K562 (cell line): ENCODE results near the gene FRMD4A.

Experiments used
- ATF2 ChIP-seq: sonication (generic); formaldehyde crosslinking; IDR thresholded peaks from 2 replicates; pipeline ENCODE4 v1.8.1; 2022; ENCODE audit warnings: missing genetic modification reagents
- CTCF ChIP-seq, 3 experiments: IDR thresholded peaks in 2 of 3; conservative IDR thresholded peaks in 1 of 3; 2 replicates each; pipeline ENCODE4 v1.5.1; 2011 to 2012; ENCODE audit warnings: low read length in 3 of 3, mild to moderate bottlenecking in 3 of 3, control low read depth in 2 of 3, improper control_type of control experiment in 1 of 3, inconsistent platforms in 1 of 3, low read depth in 1 of 3, mixed read lengths in 1 of 3, moderate library complexity in 1 of 3; ENCODE audit not compliant: insufficient read depth in 2 of 3
- GATA2 ChIP-seq: sonication (generic); formaldehyde crosslinking; IDR thresholded peaks from 2 replicates; pipeline ENCODE4 v1.4.0; 2020; ENCODE audit warnings: mild to moderate bottlenecking, missing genetic modification reagents
- NFE2 ChIP-seq: IDR thresholded peaks from 2 replicates; pipeline ENCODE4 v1.6.1; 2014; ENCODE audit warnings: antibody characterized with exemption, low read depth
- PATZ1 ChIP-seq: fragments of 250-450 bp; sonication (Bioruptor Pico); IDR thresholded peaks from 2 replicates; pipeline ENCODE4 v1.5.0; 2020; ENCODE audit warnings: mild to moderate bottlenecking, borderline replicate concordance

- TF ChIP-seq PATZ1 (CRISPR knock-in tag) (no peak), CTCF (IDR thresholded peaks at IDR 0.05 in 2 of 3, conservative IDR thresholded peaks at IDR 0.05 in 1 of 3; ENCODE audit: insufficient read depth in 2 of 3, low read depth in 1 of 3, low read length in 3 of 3) (no peak), NFE2 (no peak), GATA2 (CRISPR knock-in tag) (no peak), ATF2 (CRISPR knock-in tag) (no peak)
Measured at GRCh38 chr10:13795653-13796555, 534.8 kb downstream of the FRMD4A start.
